Endothelial cell of coronary artery (primary cell): Measurements from ENCODE around the gene TRMU. TPM values are rescaled to one million over a fixed set of nuclear protein-coding genes. Genes with fewer than 3 reads are reported as not detected.

ENCODE experiments used
- total RNA-seq: library from RNA; depleted of rRNA; stranded (reverse); fragments of >200 nt; gene quantifications from 2 replicates; pipeline ENCODE4 v1.2.3, GENCODE V29; 2014

TRMU gene
- 35.1 and 36.0 TPM in 2 replicates for total RNA-seq

DNA sequence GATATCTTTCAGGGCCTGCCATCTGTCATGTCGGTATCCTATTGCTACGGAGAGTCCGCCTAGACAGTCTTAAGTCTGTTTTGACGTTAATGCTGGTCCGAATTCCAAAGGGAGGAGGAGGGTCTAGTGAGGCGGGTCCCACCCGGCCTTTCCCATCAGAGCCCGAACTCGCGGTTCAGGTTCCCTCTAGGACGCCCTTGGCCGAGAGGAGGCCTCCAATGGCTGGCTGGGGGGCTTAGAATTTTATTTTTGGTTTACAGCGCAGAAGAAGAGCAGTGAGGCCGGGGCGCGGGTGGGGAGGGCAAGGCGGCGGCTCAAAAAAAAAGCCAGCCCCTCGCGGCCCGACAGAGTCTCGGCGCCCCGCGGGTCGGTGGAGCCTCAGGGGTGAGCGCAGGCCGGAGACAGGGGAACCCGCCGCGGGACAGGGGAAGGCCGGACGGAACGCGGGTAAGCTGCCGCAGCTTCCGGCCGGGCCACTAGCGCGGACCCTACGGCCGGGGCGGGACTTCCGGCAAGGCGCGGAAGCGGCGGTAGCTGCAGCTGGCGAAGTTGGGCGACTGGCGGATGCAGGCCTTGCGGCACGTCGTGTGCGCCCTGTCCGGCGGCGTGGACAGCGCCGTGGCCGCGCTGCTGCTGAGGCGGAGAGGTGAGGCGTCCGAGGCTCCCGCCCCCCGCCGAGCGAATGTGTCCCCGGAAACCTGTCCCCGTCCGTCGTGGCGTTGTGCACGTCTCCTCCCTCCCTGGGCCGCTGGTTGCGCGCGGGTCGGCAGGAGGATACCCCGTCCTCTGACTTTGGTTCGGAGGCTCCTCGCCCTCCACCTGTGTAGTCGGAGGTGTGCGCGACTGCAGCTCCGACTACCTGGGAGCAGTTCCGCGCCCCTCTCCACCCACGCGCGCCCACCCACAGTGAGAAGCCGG is at the start of gene TRMU:
TRMU (plus strand) TSS at position 514 of the 918 bp plus-strand sequence; CDS start at position 565, 51 bp downstream.

GRCh38 chr22:46296257-46297150 is 39.0 kb upstream of the TRMU start, which contains the start of gene GTSE1:
Gene GTSE1, plus strand, starts transcription at chr22:46296870. Its CDS starts 531 bp downstream, at chr22:46297401.

Other genes starting within 250 kb of the TRMU start
- gene PPARA, start 185.2 kb upstream of the TRMU start, total RNA-seq, result 5.4 and 10.2 TPM in 2 replicates
- 6.1 and 9.1 TPM in 2 replicates for gene CDPF1, start 85.4 kb upstream of the TRMU start, total RNA-seq
- under 0.01 TPM in 1 of 2 replicates, not detected in the other for gene PKDREJ, start 72.4 kb upstream of the TRMU start, total RNA-seq
- 21.6 and 27.2 TPM in 2 replicates for gene TTC38, start 67.7 kb upstream of the TRMU start, total RNA-seq
- 3.6 and 8.3 TPM in 2 replicates for gene GTSE1, start 38.8 kb upstream of the TRMU start, total RNA-seq
- 0.09 and 0.38 TPM in 2 replicates for gene CELSR1, start 201.9 kb downstream of the TRMU start, total RNA-seq